Pancreas (tissue), 10 donors: Measurements from ENCODE around the gene SLC1A7. TPM values are rescaled to one million over a fixed set of nuclear protein-coding genes. Genes with fewer than 3 reads are reported as not detected.
"Not testable (repeated sequence)": the region's sequence is repeated elsewhere in the genome, so short reads cannot be mapped to it uniquely, and the experiment has no call there.

Experiments
- ATAC-seq, 4 donors: fragments of 200-7000 bp; cut with Tn5 transposase; one replicate each; pipeline versions ENCODE4 v1.8.0 to v1.9.1; 2020; ENCODE audit warnings: mild to moderate bottlenecking in 4 of 4, moderate library complexity in 4 of 4
- DNase-seq, 6 donors: peaks; one replicate each; pipeline ENCODE4 v3.0.0-alpha.2; 2020
- FAIRE-seq: peaks from 2 replicates; lab custom pipeline; 2012; peaks lifted over from hg19 to GRCh38; lab: Jason Lieb, UNC
- H3K27ac ChIP-seq, 4 donors: fragments of 200-600 bp; sonication (generic); 1 replicate in 3 of 4; 2 replicates in 1 of 4; pipeline versions ENCODE4 v1.5.0 to v1.8.0; 2020
- H3K27me3 ChIP-seq, 4 donors: fragments of 200-600 bp; one replicate each; pipeline ENCODE4 v1.8.0; 2021
- H3K36me3 ChIP-seq, 3 donors: fragments of 200-600 bp; sonication (generic) in 1 of 3; one replicate each; pipeline versions ENCODE4 v1.5.0 to v1.8.0; 2020 to 2021
- H3K4me1 ChIP-seq, 3 donors: fragments of 200-600 bp; one replicate each; pipeline ENCODE4 v1.8.0; 2021
- H3K4me3 ChIP-seq, 4 donors: fragments of 200-600 bp; sonication (generic) in 2 of 4; one replicate each; pipeline versions ENCODE4 v1.5.0 to v1.8.0; 2020 to 2021
- H3K9me3 ChIP-seq, 4 donors: fragments of 200-600 bp; one replicate each; pipeline ENCODE4 v1.8.0; 2021
- CTCF ChIP-seq, 4 donors: fragments of 200-600 bp; sonication (generic) in 3 of 4; IDR thresholded peaks; one replicate each; pipeline versions ENCODE4 v1.5.0 to v1.8.0; 2021; ENCODE audit warnings: antibody characterized with exemption in 4 of 4
- WGBS, 2 donors: extraction: QIAGEN DNeasy Blood & Tissue Kit; methylation state at CpG; one replicate each; pipeline ENCODE4 v1.1.7; 2013; 5-methylcytosine and 5-hydroxymethylcytosine counted together
- intact Hi-C, 3 donors: fragments of 100-400 bp; cut with DNase I; formaldehyde crosslinking; loops; one replicate each; pipeline versions ENCODE4 v1.11.1 to v1.14.2; 2022
- polyA plus RNA-seq, 2 donors: library from polyadenylated mRNA; stranded (reverse); fragments of 200-250 nt; gene quantifications; one replicate each; pipeline ENCODE4 v1.2.3, GENCODE V29; 2013
- total RNA-seq, 6 donors: library from RNA; stranded (reverse); fragmentation: NEBNext Ultra II Directional in 4 of 6; extraction: Animal tissue kit (Norgen Biotek cat#: 25700) in 4 of 6; gene quantifications; one replicate each; pipeline versions ENCODE4 v1.2.1 to v1.2.4, GENCODE V29; 2021 to 2023
- donor health status: healthy with polysubstance abuse.
- donor health status: DM: no; HTN: no; CAD: no; lungs with moderate emphysema.
- donor health status: DM: no; HTN: no; CAD: no.
- donor health status: control.
- donor health status: control.
- donor health status: Bipolar disorder and iron deficiency.
- donor health status: DM: yes; HTN: yes; CAD: no.
- donor health status: DM: no; HTN: no; CAD: no.
- donor health status: DM: no; HTN: no; CAD: no.
- donor health status: DM: yes; HTN: yes; CAD: no.

The SLC1A7 gene
- total and polyA plus RNA-seq, 8 donors, result 0.15 to 0.35 TPM; not detected in 6

- no peaks in the 10 kb centered on the region for H3K9me3 ChIP-seq
- FAIRE-seq (no peak), ATAC-seq (no peak), DNase-seq (no peak)
- H3K4me3 ChIP-seq, result no peak overlapping the region
- intact Hi-C loops, result loop anchor here in 1 of 3 donors (10.0 kb wide), 2 partner anchors 272 to 482 kb away; no protein-coding TSS in a partner anchor
- peaks cover 4 to 17% (median 5%) of the 10 kb centered on the region in 3 donors for H3K4me1 ChIP-seq
- WGBS, 2 donors, result 60 to 72% methylated on average over 3 of the region's 3 CpGs
- no peak overlapping the region for H3K27ac ChIP-seq
- H3K27me3 ChIP-seq, result no peaks in the 10 kb centered on the region
- no peaks in the 10 kb centered on the region for H3K36me3 ChIP-seq
- no peak for TF ChIP-seq CTCF (IDR thresholded peaks at IDR 0.05)
These were observed 44.1 kb upstream of the SLC1A7 start for GRCh38 chr1:53186533-53186932.

GRCh38 chr1:53185955-53186297, 43.5 kb upstream of the SLC1A7 start:
- not testable (repeated sequence) for ATAC-seq, H3K9me3 ChIP-seq, H3K27ac ChIP-seq, DNase-seq, FAIRE-seq, H3K4me3 ChIP-seq, H3K27me3 ChIP-seq, H3K36me3 ChIP-seq
- intact Hi-C loops, result loop anchor here in 1 of 3 donors (10.0 kb wide), 2 partner anchors 271 to 481 kb away; no protein-coding TSS in a partner anchor
- TF ChIP-seq CTCF (IDR thresholded peaks at IDR 0.05), result peak in 3 of 4 donors; percentile 4 to 35 (median 13)
- peaks cover 4 to 17% (median 5%) of the 10 kb centered on the region in 3 donors for H3K4me1 ChIP-seq
- 57 to 58% methylated on average over 2 of the region's 2 CpGs for WGBS, 2 donors

- DNase-seq, result peak in 2 of 6 donors; percentile 45 to 74
These were observed 40.9 kb upstream of the SLC1A7 start for GRCh38 chr1:53183095-53183990.

GRCh38 chr1:53182716-53183094, 40.3 kb upstream of the SLC1A7 start:
- FAIRE-seq (no peak), DNase-seq (no peak), ATAC-seq (peak in 1 of 4 donors; percentile 2)
- no peak for TF ChIP-seq CTCF (IDR thresholded peaks at IDR 0.05)
- 67 to 73% methylated on average over 3 of the region's 3 CpGs for WGBS, 2 donors
- H3K36me3 ChIP-seq, result no peaks in the 10 kb centered on the region
- H3K9me3 ChIP-seq, result no peaks in the 10 kb centered on the region
- peak overlapping the region in 1 of 4 donors; percentile 53 for H3K27ac ChIP-seq
- no peak overlapping the region for H3K4me3 ChIP-seq
- H3K27me3 ChIP-seq, result no peaks in the 10 kb centered on the region
- H3K4me1 ChIP-seq, result peaks cover 4 to 17% (median 5%) of the 10 kb centered on the region in 3 donors
- intact Hi-C loops, result loop anchor here in 1 of 3 donors (10.0 kb wide), 2 partner anchors 268 to 478 kb away; no protein-coding TSS in a partner anchor

More at GRCh38 chr1:53183095-53183990, 40.9 kb upstream of the SLC1A7 start:
- TF ChIP-seq CTCF (IDR thresholded peaks at IDR 0.05), result no peak
- Histone ChIP-seq H3K4me3 (no peak overlapping the region), H3K4me1 (peaks cover 4 to 17% (median 5%) of the 10 kb centered on the region in 3 donors), H3K27me3 (no peaks in the 10 kb centered on the region), H3K27ac (peak overlapping the region in 1 of 4 donors; percentile 53), H3K36me3 (no peaks in the 10 kb centered on the region), H3K9me3 (no peaks in the 10 kb centered on the region)
- 37 to 43% methylated on average over 6 of the region's 6 CpGs for WGBS, 2 donors
- intact Hi-C loops, result loop anchor here in 1 of 3 donors (10.0 kb wide), 2 partner anchors 269 to 479 kb away; no protein-coding TSS in a partner anchor
- peak; percentile 49 to 89 (median 71) for ATAC-seq
- no peak for FAIRE-seq
